K562 (cell line): ENCODE results near the gene TMPRSS11B. TPM values are rescaled to one million over a fixed set of nuclear protein-coding genes. Genes with fewer than 3 reads are reported as not detected.

Experiments
- CHAMP1 ChIP-seq: fragments of 450-650 bp; IDR thresholded peaks from 2 replicates; pipeline ENCODE4 v1.6.1; 2016; ENCODE audit warnings: mild to moderate bottlenecking
- DEAF1 ChIP-seq: fragments of 450-650 bp; formaldehyde crosslinking; IDR thresholded peaks from 2 replicates; pipeline ENCODE4 v1.4.0; 2020; ENCODE audit warnings: mild to moderate bottlenecking, moderate library complexity
- EP400 ChIP-seq: fragments of 450-650 bp; IDR thresholded peaks from 2 replicates; pipeline ENCODE4 v1.6.1; 2017; ENCODE audit warnings: antibody characterized with exemption, mild to moderate bottlenecking, moderate library complexity
- RAD21 ChIP-seq, 2 experiments: fragments of 250-450 bp in 1 of 2; fragments of 450-650 bp in 1 of 2; sonication (Bioruptor Pico) in 1 of 2; formaldehyde crosslinking in 1 of 2; IDR thresholded peaks in 1 of 2; conservative IDR thresholded peaks in 1 of 2; 2 replicates each; pipeline versions ENCODE4 v1.4.0 to v1.8.0; 2020 to 2022; ENCODE audit warnings: mild to moderate bottlenecking in 2 of 2, moderate library complexity in 1 of 2
- REST ChIP-seq, 2 experiments: fragments of 450-650 bp; formaldehyde crosslinking in 1 of 2; IDR thresholded peaks; 2 replicates each; pipeline versions ENCODE4 v1.4.0 to v1.6.1; 2014 to 2020; ENCODE audit warnings: mild to moderate bottlenecking in 2 of 2, borderline replicate concordance in 1 of 2, low read depth in 1 of 2
- SMC3 ChIP-seq: conservative IDR thresholded peaks from 2 replicates; pipeline ENCODE4 v1.6.1; 2011; ENCODE audit warnings: low read depth, low read length, improper control_type of control experiment; ENCODE audit not compliant: insufficient read depth
- STAT5B ChIP-seq: fragments of 250-450 bp; sonication (Bioruptor Pico); IDR thresholded peaks from 2 replicates; pipeline ENCODE4 v1.8.0; 2021; ENCODE audit warnings: mild to moderate bottlenecking, inconsistent platforms
- ZC3H11A ChIP-seq: IDR thresholded peaks from 2 replicates; pipeline ENCODE4 v1.6.1; 2012; ENCODE audit warnings: low read depth, low read length, improper control_type of control experiment
- polyA plus RNA-seq, 8 experiments: library from polyadenylated mRNA; depleted of rRNA in 4 of 8; stranded (reverse) in 5 of 8; unstranded in 3 of 8; fragments of >200 nt; fragmentation: Nextera tagmentation in 2 of 8; fragmentation: Illumina TruSeq in 1 of 8; extraction: Ambion mirVana in 2 of 8; extraction: Trizol in 1 of 8; gene quantifications; 2 replicates each; pipeline versions ENCODE4 v1.2.1 to v1.2.3, GENCODE V29; 2011 to 2014; ENCODE audit warnings: inconsistent platforms in 1 of 8, missing spikeins in 1 of 8
- total RNA-seq, 7 experiments: library from RNA; depleted of rRNA in 6 of 7; stranded (reverse); fragments of >200 nt in 6 of 7; fragmentation: Illumina TruSeq in 2 of 7; extraction: Trizol in 2 of 7; gene quantifications; 2 replicates each; pipeline versions ENCODE4 v1.2.1 to v1.2.3, GENCODE V29; 2011 to 2021; ENCODE audit warnings: low replicate concordance in 1 of 7

The TMPRSS11B gene
- total and polyA plus RNA-seq, 9 of the 15 experiments (the other 6 are each of a cell fraction or from before 2014, with no cell fraction given): 0.03 to 0.07 TPM; not detected in 7

GRCh38 chr4:68271851-68272357, 26.4 kb upstream of the TMPRSS11B start (continued):
- peak; percentile 60; the same call in 1 of the 2 replicates for TF ChIP-seq REST (IDR thresholded peaks at IDR 0.05; ENCODE audit: borderline replicate concordance)
- no peak for TF ChIP-seq REST (CRISPR knock-in tag; IDR thresholded peaks at IDR 0.05; ENCODE audit: low read depth)
- TF ChIP-seq SMC3: peak; percentile 34; the same call in 1 of the 2 replicates
- peak; percentile 19; the same call in 1 of the 2 replicates for TF ChIP-seq CHAMP1
- TF ChIP-seq STAT5B (CRISPR knock-in tag): no peak
- no peak for TF ChIP-seq ZC3H11A
- peak; percentile 71 for TF ChIP-seq DEAF1 (CRISPR knock-in tag)
- no peak for TF ChIP-seq EP400
- peak; percentile 77 to 79 for TF ChIP-seq RAD21 (CRISPR knock-in tag; conservative IDR thresholded peaks at IDR 0.05 in 1 of 2, IDR thresholded peaks at IDR 0.05 in 1 of 2)
- TF ChIP-seq, all 486 proteins: peak for 7
